GM12872 (cell line): Measurements from ENCODE around the gene SDCCAG8.

Source experiments
- TF ChIP-seq, protein P1 (sequence below): IDR thresholded peaks from 3 replicates; pipeline ENCODE4 v1.5.1; 2011; ENCODE audit warnings: low read depth, mild to moderate bottlenecking, low read length, moderate library complexity; ENCODE audit not compliant: insufficient read depth

SDCCAG8 gene

DNA sequence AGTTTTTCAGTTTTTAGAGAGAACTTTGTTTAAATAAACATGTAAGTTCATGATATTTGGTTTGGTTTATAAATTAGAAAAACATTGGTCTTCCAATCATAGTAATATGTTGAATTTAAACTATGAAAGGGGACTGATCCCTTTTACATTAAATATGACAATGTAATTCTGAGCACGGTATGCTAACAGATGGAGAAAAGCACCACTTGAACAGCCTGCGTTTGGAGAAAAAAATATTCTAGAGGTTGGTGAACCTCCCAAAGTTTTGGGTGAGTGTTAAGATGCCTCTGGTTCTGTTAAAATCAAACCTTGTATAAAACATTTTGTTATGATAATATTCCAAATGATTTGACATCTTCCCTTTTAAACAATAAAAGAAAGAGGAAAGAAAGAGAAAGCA is 123.9 kb downstream of the SDCCAG8 start:
- TF ChIP-seq, protein P1, sequence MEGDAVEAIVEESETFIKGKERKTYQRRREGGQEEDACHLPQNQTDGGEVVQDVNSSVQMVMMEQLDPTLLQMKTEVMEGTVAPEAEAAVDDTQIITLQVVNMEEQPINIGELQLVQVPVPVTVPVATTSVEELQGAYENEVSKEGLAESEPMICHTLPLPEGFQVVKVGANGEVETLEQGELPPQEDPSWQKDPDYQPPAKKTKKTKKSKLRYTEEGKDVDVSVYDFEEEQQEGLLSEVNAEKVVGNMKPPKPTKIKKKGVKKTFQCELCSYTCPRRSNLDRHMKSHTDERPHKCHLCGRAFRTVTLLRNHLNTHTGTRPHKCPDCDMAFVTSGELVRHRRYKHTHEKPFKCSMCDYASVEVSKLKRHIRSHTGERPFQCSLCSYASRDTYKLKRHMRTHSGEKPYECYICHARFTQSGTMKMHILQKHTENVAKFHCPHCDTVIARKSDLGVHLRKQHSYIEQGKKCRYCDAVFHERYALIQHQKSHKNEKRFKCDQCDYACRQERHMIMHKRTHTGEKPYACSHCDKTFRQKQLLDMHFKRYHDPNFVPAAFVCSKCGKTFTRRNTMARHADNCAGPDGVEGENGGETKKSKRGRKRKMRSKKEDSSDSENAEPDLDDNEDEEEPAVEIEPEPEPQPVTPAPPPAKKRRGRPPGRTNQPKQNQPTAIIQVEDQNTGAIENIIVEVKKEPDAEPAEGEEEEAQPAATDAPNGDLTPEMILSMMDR, result no peak

DNA sequence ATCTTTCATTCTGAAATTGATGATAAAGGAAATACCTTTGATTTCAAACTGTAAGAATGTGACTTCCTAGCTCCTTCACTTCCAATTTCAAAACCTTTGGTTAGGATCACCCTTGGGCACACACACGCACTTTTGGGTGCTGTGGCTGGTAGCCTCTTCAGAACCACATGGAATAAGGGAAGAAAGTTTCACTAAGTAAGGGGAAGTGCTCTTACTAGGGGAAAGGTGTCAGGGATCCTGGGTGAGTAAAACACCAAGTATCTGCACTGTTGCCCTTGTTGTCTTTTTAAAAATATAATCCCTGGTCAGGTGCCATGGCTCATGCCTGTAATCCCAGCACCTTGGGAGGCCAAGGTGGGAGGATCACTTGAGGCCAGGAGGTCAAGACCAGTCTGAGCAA is 132.4 kb downstream of the SDCCAG8 start:
- TF ChIP-seq, protein P1, result no peak

DNA sequence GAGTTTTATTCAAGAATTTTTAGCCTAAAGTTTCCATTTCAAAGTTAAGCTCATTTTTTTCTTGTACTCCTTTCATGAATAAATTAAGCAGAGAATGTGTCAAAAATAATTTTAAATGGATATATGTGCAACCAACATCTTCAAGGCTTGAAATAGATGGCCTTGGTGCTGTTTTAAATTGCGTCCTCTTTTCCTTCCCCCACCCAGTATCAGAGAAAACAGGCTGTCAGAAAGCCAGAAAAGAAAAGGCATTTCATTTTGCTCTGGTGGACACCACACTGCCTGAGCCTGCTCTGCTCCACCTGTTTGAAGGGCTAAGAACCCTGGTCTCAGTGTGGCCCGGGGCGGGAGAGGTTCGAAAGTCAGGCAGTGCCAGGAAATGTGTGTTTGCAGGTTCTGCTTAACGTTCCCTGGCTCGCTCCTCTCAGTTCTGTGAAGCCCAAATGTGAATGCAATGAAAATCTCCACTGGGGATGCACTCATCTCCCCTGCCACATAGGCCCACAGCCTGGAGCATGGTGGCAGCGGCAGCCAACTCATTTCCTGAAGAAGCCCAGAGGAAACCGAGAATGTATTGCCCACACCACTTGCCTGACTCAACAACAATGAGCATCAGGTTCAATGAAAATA is 134.4 kb downstream of the SDCCAG8 start:
- TF ChIP-seq, protein P1, result no peak

DNA sequence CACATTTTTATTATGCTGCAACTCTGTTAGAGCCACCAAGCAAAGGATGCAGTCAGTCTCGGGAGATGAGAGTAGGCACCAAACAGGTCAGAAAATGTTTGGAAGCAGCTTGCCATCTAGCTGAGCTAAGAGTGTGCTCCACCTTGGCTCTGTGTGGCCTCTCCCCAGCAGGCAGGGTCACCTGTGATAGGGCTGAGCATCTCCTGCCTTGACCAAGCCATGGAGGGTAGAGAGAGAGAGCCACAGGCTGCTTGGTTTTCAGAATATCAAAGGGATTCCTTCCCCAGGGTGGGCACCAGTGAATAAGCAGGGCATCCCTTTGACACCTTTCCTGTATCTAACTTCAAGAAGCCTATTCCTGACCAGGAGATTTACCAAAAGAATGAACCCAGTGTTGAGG is 135.5 kb downstream of the SDCCAG8 start:
- TF ChIP-seq, protein P1, result no peak

DNA sequence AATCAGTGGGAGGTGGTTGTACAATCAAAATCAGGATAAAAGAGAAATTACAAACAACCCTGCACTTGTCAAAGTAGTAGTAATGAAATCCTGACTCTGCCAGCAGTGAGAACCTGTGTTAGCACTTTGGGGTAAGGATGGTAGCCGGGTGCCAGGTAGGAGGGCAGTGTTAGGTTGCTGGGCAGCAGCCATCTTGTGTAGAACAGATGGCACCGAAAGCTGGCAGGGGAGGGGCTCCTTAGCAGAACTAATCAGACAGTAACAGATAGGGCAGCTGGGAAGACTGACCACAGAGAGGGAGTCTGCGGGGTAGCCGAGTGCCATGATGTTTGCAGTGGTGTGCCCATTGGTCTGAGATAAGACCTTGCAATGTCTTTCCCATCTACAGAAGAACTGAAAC is 137.3 kb downstream of the SDCCAG8 start:
- TF ChIP-seq, protein P1, result no peak

DNA sequence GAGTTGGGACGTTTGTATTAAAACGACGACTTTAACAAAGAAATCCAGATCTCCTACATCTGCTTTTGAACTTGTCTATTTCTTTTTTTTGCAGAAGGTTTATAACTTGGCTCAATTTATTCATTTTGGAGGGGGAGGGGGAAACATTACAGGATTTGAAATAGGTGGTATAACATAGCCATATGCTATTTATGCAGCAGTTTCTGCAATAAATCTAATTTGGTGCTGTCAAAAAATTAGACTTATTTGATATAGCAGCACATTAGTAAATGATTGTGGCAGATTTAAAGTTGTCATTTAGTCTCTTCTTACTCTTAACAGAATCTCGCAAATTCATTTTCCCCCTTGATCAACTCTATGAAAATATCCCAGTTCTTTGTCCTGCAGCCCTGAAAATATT is 138.2 kb downstream of the SDCCAG8 start:
- TF ChIP-seq, protein P1, result no peak

DNA sequence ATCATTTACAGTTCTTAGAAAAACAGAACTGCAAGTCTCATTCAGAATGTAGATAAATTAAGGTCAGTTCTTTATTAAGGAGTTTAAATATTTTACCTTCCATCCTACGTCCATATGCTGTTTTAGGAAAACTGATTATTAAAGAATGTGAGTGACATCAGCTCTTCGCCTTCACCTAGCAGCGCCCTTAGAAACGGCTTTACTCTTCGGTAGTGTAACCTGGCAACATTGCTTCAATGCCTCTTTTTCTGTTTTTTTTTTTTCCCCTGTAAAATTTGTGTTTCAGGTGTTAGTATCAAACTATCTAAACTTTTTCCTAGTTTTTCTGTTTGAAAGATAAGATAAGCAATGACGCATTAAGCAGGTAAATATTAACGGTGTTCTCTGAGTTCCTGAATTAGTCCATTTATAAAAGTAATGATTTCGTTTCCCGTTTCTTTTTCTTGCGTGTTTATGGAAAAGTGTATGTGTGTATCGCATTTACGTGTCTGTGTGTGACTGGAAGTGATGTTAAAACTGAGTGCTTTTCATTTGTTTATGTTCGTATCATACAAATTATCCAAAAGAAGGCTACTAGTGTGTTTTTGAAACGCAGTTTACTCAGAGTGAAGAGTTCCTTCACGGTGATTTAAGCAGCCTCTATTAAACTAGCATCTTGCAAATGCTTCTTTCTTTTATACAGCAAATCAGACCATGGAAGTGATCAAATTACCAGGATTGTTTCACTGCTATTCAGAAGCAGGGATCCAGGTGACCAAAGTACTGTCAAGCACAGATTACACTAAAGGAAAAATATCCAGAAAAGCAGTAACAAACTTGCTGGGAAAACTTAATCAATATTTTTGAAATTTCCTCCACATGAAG is 139.0 kb downstream of the SDCCAG8 start:
- TF ChIP-seq, protein P1, result no peak
